ENCODE data around the gene PARD6B. TPM values are rescaled to one million over a fixed set of nuclear protein-coding genes. Genes with fewer than 3 reads are reported as not detected.

PARD6B gene
- total RNA-seq, 3 donors from 2014 or later: 16.8 to 35.1 (median 29.2) TPM

DNA sequence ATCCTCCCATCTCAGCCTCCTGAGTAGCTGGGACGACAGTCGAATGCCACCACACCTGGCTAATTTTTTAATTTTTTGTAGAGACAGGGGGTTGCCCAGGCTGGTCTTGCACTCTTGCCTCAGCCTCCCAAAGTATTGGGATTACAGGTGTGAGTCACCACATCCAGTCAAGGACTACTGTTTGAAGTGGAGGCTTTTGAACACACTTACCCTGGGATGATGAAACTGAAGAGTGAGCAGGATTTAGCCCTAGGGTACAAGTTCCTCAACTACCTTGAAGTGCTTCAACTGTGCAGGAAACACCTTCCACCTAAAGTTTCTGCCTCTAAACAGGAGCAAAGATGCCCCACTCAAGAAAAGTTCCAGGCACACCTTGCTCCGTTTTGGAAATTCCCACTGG is 15.7 kb upstream of the PARD6B start:
- H3K9me3 ChIP-seq: no peaks in the 10 kb centered on the region
- H3K4me3 ChIP-seq: no peak overlapping the region
- TF ChIP-seq, protein P1, sequence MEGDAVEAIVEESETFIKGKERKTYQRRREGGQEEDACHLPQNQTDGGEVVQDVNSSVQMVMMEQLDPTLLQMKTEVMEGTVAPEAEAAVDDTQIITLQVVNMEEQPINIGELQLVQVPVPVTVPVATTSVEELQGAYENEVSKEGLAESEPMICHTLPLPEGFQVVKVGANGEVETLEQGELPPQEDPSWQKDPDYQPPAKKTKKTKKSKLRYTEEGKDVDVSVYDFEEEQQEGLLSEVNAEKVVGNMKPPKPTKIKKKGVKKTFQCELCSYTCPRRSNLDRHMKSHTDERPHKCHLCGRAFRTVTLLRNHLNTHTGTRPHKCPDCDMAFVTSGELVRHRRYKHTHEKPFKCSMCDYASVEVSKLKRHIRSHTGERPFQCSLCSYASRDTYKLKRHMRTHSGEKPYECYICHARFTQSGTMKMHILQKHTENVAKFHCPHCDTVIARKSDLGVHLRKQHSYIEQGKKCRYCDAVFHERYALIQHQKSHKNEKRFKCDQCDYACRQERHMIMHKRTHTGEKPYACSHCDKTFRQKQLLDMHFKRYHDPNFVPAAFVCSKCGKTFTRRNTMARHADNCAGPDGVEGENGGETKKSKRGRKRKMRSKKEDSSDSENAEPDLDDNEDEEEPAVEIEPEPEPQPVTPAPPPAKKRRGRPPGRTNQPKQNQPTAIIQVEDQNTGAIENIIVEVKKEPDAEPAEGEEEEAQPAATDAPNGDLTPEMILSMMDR (IDR thresholded peaks at IDR 0.05): no peak
- intact Hi-C loops (cut with DNase I, micrococcal nuclease): no loop called here
- no peak for ATAC-seq
- no peak for DNase-seq
- H3K4me1 ChIP-seq (ENCODE audit: low read depth): peaks cover 3% of the 10 kb centered on the region
- no peaks in the 10 kb centered on the region for H3K36me3 ChIP-seq (ENCODE audit: low read depth)

DNA sequence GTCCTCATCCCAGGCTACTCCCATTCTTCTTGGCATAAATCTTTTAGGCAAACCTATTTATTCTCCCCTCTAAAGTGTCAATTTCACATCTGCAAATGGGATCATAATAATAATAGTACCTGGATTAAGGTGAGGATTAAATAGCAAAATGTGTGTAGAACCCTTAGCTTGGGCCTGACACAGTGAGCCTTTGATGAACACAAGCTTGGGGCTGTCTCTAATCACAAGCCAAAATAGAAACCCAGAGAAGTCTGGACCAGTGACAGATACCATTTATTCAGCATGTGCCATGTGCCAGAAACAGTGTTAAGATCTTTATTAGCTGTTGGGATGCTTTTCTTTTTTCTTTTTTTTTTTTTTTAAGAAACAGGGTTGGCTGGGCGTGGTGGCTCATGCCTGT is 14.9 kb upstream of the PARD6B start:
- no peak for ATAC-seq
- intact Hi-C loops (cut with DNase I, micrococcal nuclease): no loop called here
- no peaks in the 10 kb centered on the region for H3K36me3 ChIP-seq (ENCODE audit: low read depth)
- H3K9me3 ChIP-seq: no peaks in the 10 kb centered on the region
- no peak for DNase-seq
- no peak overlapping the region for H3K4me3 ChIP-seq
- TF ChIP-seq, protein P1 (IDR thresholded peaks at IDR 0.05): no peak
- H3K4me1 ChIP-seq (ENCODE audit: low read depth): no peaks in the 10 kb centered on the region

DNA sequence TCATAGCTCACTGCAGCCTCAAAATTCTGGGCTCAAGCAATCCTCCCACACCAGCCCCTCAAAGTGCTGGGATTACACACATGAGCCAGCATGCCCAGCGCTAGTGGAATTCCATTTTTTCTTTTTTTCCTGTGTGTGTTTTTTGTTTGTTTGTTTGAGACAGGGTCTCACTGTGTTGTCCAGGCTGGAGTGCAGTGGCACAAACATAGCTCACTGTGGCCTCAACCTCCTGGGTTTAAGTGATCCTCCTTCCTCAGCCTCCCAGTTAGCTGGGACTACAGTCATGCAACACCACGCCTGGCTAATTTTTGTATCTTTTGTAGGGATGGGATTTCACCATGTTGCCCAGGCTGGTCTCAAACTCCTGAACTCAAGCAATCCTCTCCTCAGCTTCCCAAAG is 14.1 kb upstream of the PARD6B start:
- H3K4me3 ChIP-seq: no peak overlapping the region
- ATAC-seq: no peak
- TF ChIP-seq, protein P1 (IDR thresholded peaks at IDR 0.05): no peak
- H3K9me3 ChIP-seq: no peaks in the 10 kb centered on the region
- intact Hi-C loops (cut with DNase I, micrococcal nuclease): no loop called here
- H3K36me3 ChIP-seq (ENCODE audit: low read depth): no peaks in the 10 kb centered on the region
- H3K4me1 ChIP-seq (ENCODE audit: low read depth): no peaks in the 10 kb centered on the region
- no peak for DNase-seq

DNA sequence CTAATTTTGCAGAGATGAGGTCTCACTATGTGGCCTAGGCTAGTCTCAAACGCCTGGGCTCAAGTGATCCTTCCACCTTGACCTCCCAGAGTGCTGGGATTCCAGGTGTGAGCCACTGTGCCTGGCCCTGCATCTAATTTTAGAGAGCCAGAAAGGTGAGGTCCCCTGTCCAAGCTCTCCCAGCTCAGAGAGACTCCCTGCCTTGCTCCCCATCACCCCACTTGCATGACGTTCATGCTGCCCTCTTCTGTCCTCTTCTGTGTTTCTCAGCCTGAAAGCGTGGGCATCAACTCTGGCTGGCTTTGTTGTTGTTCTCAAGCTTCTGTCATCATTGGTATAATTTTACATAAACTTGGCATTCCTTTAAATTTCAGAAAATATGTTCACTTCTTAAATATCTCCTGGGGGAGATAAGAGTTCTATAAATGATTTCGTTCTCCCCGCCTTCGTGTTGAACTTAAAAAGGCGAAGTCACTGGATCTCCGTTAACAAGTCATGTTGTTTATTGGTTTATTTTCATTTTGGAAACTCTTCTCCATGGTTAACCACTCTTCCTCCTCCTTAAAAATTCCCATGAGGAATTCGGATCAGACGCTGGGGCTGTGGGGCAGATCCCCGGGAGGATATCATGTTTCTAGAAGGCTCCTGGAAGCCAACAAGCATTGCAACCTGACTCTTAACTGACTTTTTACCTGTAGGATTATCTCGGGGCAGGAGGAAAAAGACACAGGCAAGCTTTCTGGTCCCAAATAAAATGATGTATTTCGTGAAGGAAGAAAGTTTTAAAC is 13.2 kb upstream of the PARD6B start:
- Histone ChIP-seq H3K36me3 (ENCODE audit: low read depth) (no peaks in the 10 kb centered on the region), H3K4me3 (no peak overlapping the region), H3K4me1 (ENCODE audit: low read depth) (no peaks in the 10 kb centered on the region), H3K9me3 (no peaks in the 10 kb centered on the region)
- DNase-seq (no peak), ATAC-seq (no peak)
- TF ChIP-seq, protein P1 (IDR thresholded peaks at IDR 0.05): no peak
- intact Hi-C loops (cut with DNase I, micrococcal nuclease): no loop called here

DNA sequence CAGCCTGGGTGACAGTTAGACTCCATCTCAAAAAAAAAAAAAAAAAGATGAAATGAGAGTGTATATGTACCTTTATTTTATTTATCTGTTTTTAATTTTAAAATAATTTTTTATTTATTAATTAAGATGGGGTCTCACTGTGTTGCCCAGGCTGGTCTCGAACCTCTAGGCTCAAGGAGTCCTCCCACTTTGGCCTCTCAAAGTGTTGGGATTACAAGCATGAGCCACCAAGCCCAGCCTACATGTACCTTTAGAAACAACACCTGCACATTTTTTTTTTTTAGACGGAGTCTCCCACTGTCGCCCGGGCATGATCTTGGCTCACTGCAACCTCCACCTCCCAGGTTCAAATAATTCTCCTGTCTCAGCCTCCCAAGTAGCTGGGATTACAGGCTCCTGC is 12.1 kb upstream of the PARD6B start:
- Histone ChIP-seq H3K9me3 (no peaks in the 10 kb centered on the region), H3K4me1 (ENCODE audit: low read depth) (no peaks in the 10 kb centered on the region), H3K36me3 (ENCODE audit: low read depth) (no peaks in the 10 kb centered on the region), H3K4me3 (no peak overlapping the region)
- intact Hi-C loops (cut with DNase I, micrococcal nuclease): no loop called here
- ATAC-seq (no peak), DNase-seq (no peak)
- TF ChIP-seq, protein P1 (IDR thresholded peaks at IDR 0.05): no peak
